Neuronal stem cell (in vitro differentiated cells): ENCODE measurements around the gene GXYLT2.

ENCODE experiments used
- DNase-seq: peaks from one replicate; pipeline ENCODE4 v3.0.0-alpha.2; 2013; ENCODE audit warnings: low spot score
- H2AFZ ChIP-seq: one replicate; pipeline ENCODE4 v1.6.1; 2013; ENCODE audit warnings: mild to moderate bottlenecking, low read length, inconsistent platforms
- H2AK5ac ChIP-seq: 2 replicates; pipeline ENCODE4 v1.6.1; 2013; ENCODE audit warnings: low read depth, mild to moderate bottlenecking, inconsistent platforms, low read length, moderate library complexity, mixed read lengths
- H2BK120ac ChIP-seq: 2 replicates; pipeline ENCODE4 v1.6.1; 2013; ENCODE audit warnings: low read depth, mild to moderate bottlenecking, inconsistent platforms, low read length, moderate library complexity, mixed read lengths
- H2BK12ac ChIP-seq: one replicate; pipeline ENCODE4 v1.6.1; 2013; ENCODE audit warnings: low read length, inconsistent platforms
- H2BK15ac ChIP-seq: 2 replicates; pipeline ENCODE4 v1.6.1; 2013; ENCODE audit warnings: mild to moderate bottlenecking, low read length, inconsistent platforms, mixed read lengths
- H2BK5ac ChIP-seq: one replicate; pipeline ENCODE4 v1.6.1; 2013; ENCODE audit warnings: inconsistent platforms, mild to moderate bottlenecking, low read length, moderate library complexity
- H3K14ac ChIP-seq: one replicate; pipeline ENCODE4 v1.6.1; 2013; ENCODE audit warnings: low read length, inconsistent platforms
- H3K18ac ChIP-seq: 2 replicates; pipeline ENCODE4 v1.6.1; 2013; ENCODE audit warnings: low read length, inconsistent platforms
- H3K23ac ChIP-seq: 2 replicates; pipeline ENCODE4 v1.6.1; 2013; ENCODE audit warnings: low read depth, mild to moderate bottlenecking, mixed read lengths, low read length, inconsistent platforms; ENCODE audit not compliant: poor library complexity
- H3K27ac ChIP-seq: replicated peaks from 3 replicates; pipeline ENCODE4 v1.5.1; 2013; ENCODE audit warnings: low read length, inconsistent platforms
- H3K27me3 ChIP-seq, 3 experiments: 2 replicates each; pipeline ENCODE4 v1.6.1; 2013; ENCODE audit warnings: low read length in 3 of 3, mild to moderate bottlenecking in 2 of 3, inconsistent platforms in 1 of 3, low read depth in 1 of 3, mixed read lengths in 1 of 3, moderate library complexity in 1 of 3; ENCODE audit not compliant: control insufficient read depth in 3 of 3, insufficient read depth in 3 of 3
- H3K36me3 ChIP-seq, 2 donors: replicated peaks in 1 of 2; 2 replicates each; pipeline ENCODE4 v1.6.1; 2013; ENCODE audit warnings: low read length in 2 of 2; ENCODE audit not compliant: control insufficient read depth in 2 of 2, insufficient read depth in 2 of 2
- H3K4ac ChIP-seq: 2 replicates; pipeline ENCODE4 v1.6.1; 2013; ENCODE audit warnings: inconsistent platforms, mild to moderate bottlenecking, low read length, moderate library complexity
- H3K4me1 ChIP-seq, 2 donors: 1 replicate in 1 of 2; 2 replicates in 1 of 2; pipeline ENCODE4 v1.6.1; 2013; ENCODE audit warnings: low read length in 2 of 2, low read depth in 1 of 2; ENCODE audit not compliant: control insufficient read depth in 2 of 2, insufficient read depth in 1 of 2
- H3K4me2 ChIP-seq: one replicate; pipeline ENCODE4 v1.6.1; 2013; ENCODE audit warnings: mild to moderate bottlenecking, low read length, inconsistent platforms; ENCODE audit not compliant: insufficient read depth, poor library complexity, severe bottlenecking
- H3K4me3 ChIP-seq, 2 donors: 2 replicates each; pipeline ENCODE4 v1.5.1; 2013; ENCODE audit warnings: low read length in 2 of 2, mild to moderate bottlenecking in 2 of 2, inconsistent platforms in 1 of 2, moderate library complexity in 1 of 2
- H3K79me1 ChIP-seq: one replicate; pipeline ENCODE4 v1.6.1; 2013; ENCODE audit warnings: low read depth, mild to moderate bottlenecking, inconsistent platforms, low read length, moderate library complexity
- H3K9ac ChIP-seq: one replicate; pipeline ENCODE4 v1.6.1; 2013; ENCODE audit warnings: mild to moderate bottlenecking, low read depth, low read length, inconsistent platforms; ENCODE audit not compliant: poor library complexity
- H3K9me3 ChIP-seq, 2 donors: replicated peaks in 1 of 2; 2 replicates each; pipeline versions ENCODE3 to v1.6.1; 2013; ENCODE audit warnings: low read length in 2 of 2, mild to moderate bottlenecking in 2 of 2, inconsistent platforms in 1 of 2, low read depth in 1 of 2, mixed read lengths in 1 of 2, moderate library complexity in 1 of 2; ENCODE audit not compliant: control insufficient read depth in 2 of 2, insufficient read depth in 1 of 2
- H4K8ac ChIP-seq: one replicate; pipeline ENCODE4 v1.6.1; 2013; ENCODE audit warnings: low read depth, mild to moderate bottlenecking, inconsistent platforms, low read length, moderate library complexity
- H4K91ac ChIP-seq: one replicate; pipeline ENCODE4 v1.6.1; 2013; ENCODE audit warnings: low read length, low read depth, mild to moderate bottlenecking, inconsistent platforms; ENCODE audit not compliant: poor library complexity
- WGBS, 2 donors: extraction: QIAGEN DNeasy Blood & Tissue Kit; methylation state at CpG; one replicate each; pipeline ENCODE4 v1.1.7; 2013; ENCODE audit warnings: missing lambda C conversion rate in 2 of 2, mixed read lengths in 1 of 2; ENCODE audit not compliant: insufficient read length in 2 of 2, insufficient replicate concordance in 1 of 2; ENCODE audit errors: extremely low coverage in 2 of 2; 5-methylcytosine and 5-hydroxymethylcytosine counted together

GXYLT2 gene

GRCh38 chr3:72890166-72890925, 2.5 kb downstream of the GXYLT2 start:
- Histone ChIP-seq H3K9me3 (peaks cover 0 to 6% of the 10 kb centered on the region in 2 donors), H2BK15ac (no peak overlapping the region), H2AK5ac (no peak overlapping the region), H4K91ac (no peak overlapping the region), H3K23ac (no peak overlapping the region), H2AFZ (no peak overlapping the region), H3K27me3 (peaks cover 0 to 92% (median 38%) of the 10 kb centered on the region in 3 experiments), H2BK120ac (no peak overlapping the region), H3K4me1 (peaks cover 7 to 13% of the 10 kb centered on the region in 2 donors), H3K4ac (no peak overlapping the region), H3K4me2 (no peak overlapping the region), H3K18ac (no peak overlapping the region), H3K27ac (no peak overlapping the region), H3K79me1 (no peaks in the 10 kb centered on the region), H3K36me3 (no peaks in the 10 kb centered on the region), H2BK12ac (no peak overlapping the region), H2BK5ac (no peak overlapping the region), H3K9ac (no peak overlapping the region), H3K14ac (no peak overlapping the region), H4K8ac (no peak overlapping the region), H3K4me3 (no peak overlapping the region)
- DNase-seq, result no peak
- WGBS, 2 donors, result no CpG with 5 or more reads among the region's 10 CpGs

- no CpG with 5 or more reads among the region's 8 CpGs for WGBS, 2 donors
- Histone ChIP-seq H3K4me1 (peaks cover 7 to 13% of the 10 kb centered on the region in 2 donors), H4K8ac (no peak overlapping the region), H2AFZ (no peak overlapping the region), H3K79me1 (no peaks in the 10 kb centered on the region), H2BK12ac (no peak overlapping the region), H2AK5ac (no peak overlapping the region), H3K9ac (no peak overlapping the region), H3K9me3 (peaks cover 0 to under 1% of the 10 kb centered on the region in 2 donors), H4K91ac (no peak overlapping the region), H3K4me3 (no peak overlapping the region), H2BK120ac (no peak overlapping the region), H3K4ac (no peak overlapping the region), H3K36me3 (no peaks in the 10 kb centered on the region), H3K18ac (no peak overlapping the region), H3K27me3 (peaks cover 0 to 92% (median 38%) of the 10 kb centered on the region in 3 experiments), H3K14ac (no peak overlapping the region), H2BK5ac (no peak overlapping the region), H3K27ac (no peak overlapping the region), H3K23ac (no peak overlapping the region), H2BK15ac (no peak overlapping the region), H3K4me2 (no peak overlapping the region)
- DNase-seq, result no peak
These were observed 3.4 kb downstream of the GXYLT2 start for GRCh38 chr3:72891053-72891855.

- WGBS, 2 donors, result no CpG with 5 or more reads among the region's 4 CpGs
- Histone ChIP-seq H3K27me3 (peaks cover 0 to 92% (median 33%) of the 10 kb centered on the region in 3 experiments), H3K9ac (no peak overlapping the region), H3K14ac (no peak overlapping the region), H2BK5ac (no peak overlapping the region), H3K4me3 (no peak overlapping the region), H3K4me2 (no peak overlapping the region), H4K91ac (no peak overlapping the region), H3K18ac (no peak overlapping the region), H3K36me3 (no peaks in the 10 kb centered on the region), H3K4me1 (peaks cover 7 to 12% of the 10 kb centered on the region in 2 donors), H3K23ac (no peak overlapping the region), H2BK12ac (no peak overlapping the region), H2BK120ac (no peak overlapping the region), H2AK5ac (no peak overlapping the region), H4K8ac (no peak overlapping the region), H3K4ac (no peak overlapping the region), H3K27ac (no peak overlapping the region), H3K9me3 (no peaks in the 10 kb centered on the region), H2BK15ac (no peak overlapping the region), H3K79me1 (no peaks in the 10 kb centered on the region), H2AFZ (no peak overlapping the region)
- no peak for DNase-seq
These were observed 4.4 kb downstream of the GXYLT2 start for GRCh38 chr3:72892081-72892775.
